ENCODE measurements around the gene MCEMP1.

GRCh38 chr19:7647156-7647555, 29.7 kb upstream of the MCEMP1 start:
- TF ChIP-seq CTCF (IDR thresholded peaks at IDR 0.05) (no peak), POLR2A (IDR thresholded peaks at IDR 0.05) (no peak)
